ENCODE data around the gene GAPDH. TPM values are rescaled to one million over a fixed set of nuclear protein-coding genes. Genes with fewer than 3 reads are reported as not detected.
A peak's percentile ranks its signal among the peaks of the same experiment; 100 is the strongest.
"Not testable (repeated sequence)": the region's sequence is repeated elsewhere in the genome, so short reads cannot be mapped to it uniquely, and the experiment has no call there.

The GAPDH gene
- total RNA-seq, result 1,000 to 10,000 TPM; 6,175 to 6,471 TPM

- Mint-ChIP-seq H3K4me1 (ENCODE audit: low read depth) (peaks cover 59% of the 10 kb centered on the region), H3K36me3 (ENCODE audit: low read depth) (peaks cover 89% of the 10 kb centered on the region), H3K9me3 (ENCODE audit: insufficient read depth) (no peaks in the 10 kb centered on the region), H3K4me3 (peak within 1 kb of the TSS; percentile 99), H3K27me3 (ENCODE audit: low read depth) (no peaks in the 10 kb centered on the region), H3K27ac (peak within 1 kb of the TSS; percentile 100)
- ChIA-PET POLR2A (interaction anchor here (0.5 to 7.2 kb wide), 24 partner anchors 9 to 318 kb away, joined by 3 to 74 read pairs (median 4); partner anchors contain the start of genes MRPL51, NOP2, USP5 and VAMP1), CTCF (interaction anchor here (1.0 to 8.3 kb wide), 6 partner anchors 19 to 198 kb away, joined by 3 to 97 read pairs (median 8); partner anchors contain the start of gene VAMP1)
- peak; percentile 94 for DNase-seq
- ATAC-seq, result peak; percentile 62
Measured at GRCh38 chr12:6533923-6534694, at the start of gene GAPDH. TSS of gene GAPDH (plus strand) at chr12:6534517. CDS start at chr12:6534833, 316 bp downstream.

- ChIA-PET CTCF (interaction anchor here (0.8 to 1.9 kb wide), 4 partner anchors 16 to 65 kb away, joined by 3 to 5 read pairs (median 4); no protein-coding TSS in a partner anchor), POLR2A (interaction anchor here (1.3 to 3.1 kb wide), 2 partner anchors 19 to 23 kb away, joined by 4 to 22 read pairs; partner anchors contain the start of gene VAMP1)
- ATAC-seq (no peak), DNase-seq (no peak)
- Mint-ChIP-seq H3K4me3 (no peak overlapping the region), H3K4me1 (ENCODE audit: low read depth) (peaks cover 11% of the 10 kb centered on the region), H3K27ac (no peak overlapping the region), H3K27me3 (ENCODE audit: low read depth) (peaks cover 4% of the 10 kb centered on the region), H3K36me3 (ENCODE audit: low read depth) (peaks cover 17% of the 10 kb centered on the region), H3K9me3 (ENCODE audit: insufficient read depth) (no peaks in the 10 kb centered on the region)
Measured at GRCh38 chr12:6488240-6488639, 46.1 kb upstream of the GAPDH start.

- CTCF ChIA-PET, result interaction anchor here (1.9 kb wide), 1 partner anchor 66 kb away, joined by 5 read pairs; no protein-coding TSS in a partner anchor
- no peak overlapping the region for H3K27ac Mint-ChIP-seq
- no peaks in the 10 kb centered on the region for H3K9me3 Mint-ChIP-seq (ENCODE audit: insufficient read depth)
- no peaks in the 10 kb centered on the region for H3K27me3 Mint-ChIP-seq (ENCODE audit: low read depth)
- DNase-seq (no peak), ATAC-seq (no peak)
- peaks cover 11% of the 10 kb centered on the region for H3K4me1 Mint-ChIP-seq (ENCODE audit: low read depth)
- no peak overlapping the region for H3K4me3 Mint-ChIP-seq
- peaks cover 17% of the 10 kb centered on the region for H3K36me3 Mint-ChIP-seq (ENCODE audit: low read depth)
- POLR2A ChIA-PET, result interaction anchor here (3.1 kb wide), 1 partner anchor 20 kb away, joined by 22 read pairs; the partner anchor contains the start of gene VAMP1
Measured at GRCh38 chr12:6489449-6489848, 44.9 kb upstream of the GAPDH start.

GRCh38 chr12:6490673-6491072 is 43.6 kb upstream of the GAPDH start:
- not testable (repeated sequence) for ATAC-seq; H3K27me3 Mint-ChIP-seq (ENCODE audit: low read depth); DNase-seq; H3K9me3 Mint-ChIP-seq (ENCODE audit: insufficient read depth); H3K27ac Mint-ChIP-seq; H3K4me3 Mint-ChIP-seq
- ChIA-PET CTCF (interaction anchor here (1.2 to 3.5 kb wide), 3 partner anchors 19 to 67 kb away, joined by 3 to 21 read pairs (median 3); no protein-coding TSS in a partner anchor), POLR2A (interaction anchor here (0.9 to 3.2 kb wide), 2 partner anchors 20 to 156 kb away, joined by 3 to 48 read pairs; partner anchors contain the start of gene VAMP1)
- peaks cover 30% of the 10 kb centered on the region for H3K36me3 Mint-ChIP-seq (ENCODE audit: low read depth)
- H3K4me1 Mint-ChIP-seq (ENCODE audit: low read depth), result peaks cover 19% of the 10 kb centered on the region

GRCh38 chr12:6492838-6493496 is 41.4 kb upstream of the GAPDH start, which contains the start of gene MRPL51:
TSS of gene MRPL51 (minus strand) at chr12:6493262. CDS start at chr12:6493136, 126 bp downstream.
- H3K9me3 Mint-ChIP-seq (ENCODE audit: insufficient read depth), result no peaks in the 10 kb centered on the region
- ChIA-PET POLR2A (interaction anchor here (0.6 to 3.2 kb wide), 21 partner anchors 9 to 358 kb away, joined by 3 to 48 read pairs (median 5); partner anchors contain the start of genes CD27, CDCA3, COPS7A and GAPDH), CTCF (interaction anchor here (0.6 to 3.5 kb wide), 13 partner anchors 21 to 171 kb away, joined by 3 to 21 read pairs (median 4); partner anchors contain the start of genes TAPBPL and VAMP1)
- no peaks in the 10 kb centered on the region for H3K27me3 Mint-ChIP-seq (ENCODE audit: low read depth)
- peaks cover 47% of the 10 kb centered on the region for H3K36me3 Mint-ChIP-seq (ENCODE audit: low read depth)
- peak within 1 kb of the TSS; percentile 93 for H3K4me3 Mint-ChIP-seq
- peak; percentile 96 for DNase-seq
- ATAC-seq, result peak; percentile 74
- peak within 1 kb of the TSS; percentile 99 for H3K27ac Mint-ChIP-seq
- peaks cover 33% of the 10 kb centered on the region for H3K4me1 Mint-ChIP-seq (ENCODE audit: low read depth)

- H3K4me1 Mint-ChIP-seq (ENCODE audit: low read depth), result peaks cover 33% of the 10 kb centered on the region
- CTCF ChIA-PET, result interaction anchor here (0.6 to 3.5 kb wide), 17 partner anchors 21 to 171 kb away, joined by 3 to 21 read pairs (median 5); partner anchors contain the start of genes TAPBPL and VAMP1
- peak within 1 kb of the TSS; percentile 93 for H3K4me3 Mint-ChIP-seq
- H3K27ac Mint-ChIP-seq, result peak within 1 kb of the TSS; percentile 99
- POLR2A ChIA-PET, result interaction anchor here (0.6 to 3.2 kb wide), 25 partner anchors 10 to 358 kb away, joined by 3 to 48 read pairs (median 5); partner anchors contain the start of genes CD27, CDCA3, COPS7A and GAPDH
- ATAC-seq (peak; percentile 89), DNase-seq (peak; percentile 98)
- no peaks in the 10 kb centered on the region for H3K27me3 Mint-ChIP-seq (ENCODE audit: low read depth)
- no peaks in the 10 kb centered on the region for H3K9me3 Mint-ChIP-seq (ENCODE audit: insufficient read depth)
- peaks cover 50% of the 10 kb centered on the region for H3K36me3 Mint-ChIP-seq (ENCODE audit: low read depth)
Measured at GRCh38 chr12:6493497-6494257, 40.6 kb upstream of the GAPDH start, which contains the start of gene NCAPD2. TSS of gene NCAPD2 (plus strand) at chr12:6494102. CDS start at chr12:6495099, 997 bp downstream.

GRCh38 chr12:6494258-6494743 is 40.0 kb upstream of the GAPDH start:
- H3K4me3 Mint-ChIP-seq, result peak overlapping the region; percentile 93
- peak; percentile 3 for ATAC-seq
- no peaks in the 10 kb centered on the region for H3K9me3 Mint-ChIP-seq (ENCODE audit: insufficient read depth)
- CTCF ChIA-PET, result interaction anchor here (0.8 to 2.3 kb wide), 9 partner anchors 9 to 76 kb away, joined by 3 to 20 read pairs (median 5); partner anchors contain the start of gene GAPDH
- H3K36me3 Mint-ChIP-seq (ENCODE audit: low read depth), result peaks cover 56% of the 10 kb centered on the region
- H3K27me3 Mint-ChIP-seq (ENCODE audit: low read depth), result no peaks in the 10 kb centered on the region
- POLR2A ChIA-PET, result interaction anchor here (0.6 to 2.7 kb wide), 9 partner anchors 19 to 108 kb away, joined by 3 to 19 read pairs (median 5); partner anchors contain the start of genes GAPDH and VAMP1
- peaks cover 33% of the 10 kb centered on the region for H3K4me1 Mint-ChIP-seq (ENCODE audit: low read depth)
- peak; percentile 46 for DNase-seq
- H3K27ac Mint-ChIP-seq, result peak overlapping the region; percentile 97

GRCh38 chr12:6494968-6495367 is 39.3 kb upstream of the GAPDH start:
- DNase-seq (no peak), ATAC-seq (no peak)
- POLR2A ChIA-PET, result interaction anchor here (0.6 to 2.7 kb wide), 13 partner anchors 18 to 108 kb away, joined by 3 to 19 read pairs (median 4); partner anchors contain the start of genes GAPDH and VAMP1
- CTCF ChIA-PET, result interaction anchor here (0.8 to 2.3 kb wide), 9 partner anchors 8 to 75 kb away, joined by 3 to 20 read pairs (median 5); partner anchors contain the start of gene GAPDH
- Mint-ChIP-seq H3K36me3 (ENCODE audit: low read depth) (peaks cover 58% of the 10 kb centered on the region), H3K9me3 (ENCODE audit: insufficient read depth) (no peaks in the 10 kb centered on the region), H3K27me3 (ENCODE audit: low read depth) (no peaks in the 10 kb centered on the region), H3K4me1 (ENCODE audit: low read depth) (peaks cover 33% of the 10 kb centered on the region), H3K27ac (peak overlapping the region; percentile 97), H3K4me3 (peak overlapping the region; percentile 93)

GRCh38 chr12:6497291-6497690 is 37.0 kb upstream of the GAPDH start:
- Mint-ChIP-seq H3K4me3 (peak overlapping the region; percentile 12), H3K27ac (peak overlapping the region; percentile 24)

GRCh38 chr12:6500466-6500865 is 33.9 kb upstream of the GAPDH start:
- no peak for DNase-seq
- Mint-ChIP-seq H3K4me3 (no peak overlapping the region), H3K27me3 (ENCODE audit: low read depth) (no peaks in the 10 kb centered on the region), H3K36me3 (ENCODE audit: low read depth) (peaks cover 43% of the 10 kb centered on the region), H3K9me3 (ENCODE audit: insufficient read depth) (no peaks in the 10 kb centered on the region), H3K27ac (no peak overlapping the region), H3K4me1 (ENCODE audit: low read depth) (peaks cover 18% of the 10 kb centered on the region)
- POLR2A ChIA-PET, result interaction anchor here (0.5 to 1.1 kb wide), 3 partner anchors 30 to 1592 kb away, joined by 3 read pairs; partner anchors contain the start of gene VAMP1
- ATAC-seq, result no peak
- CTCF ChIA-PET, result interaction anchor here (1.3 to 1.9 kb wide), 3 partner anchors 9 to 77 kb away, joined by 3 to 6 read pairs (median 4); no protein-coding TSS in a partner anchor

More at GRCh38 chr12:6497291-6497690, 37.0 kb upstream of the GAPDH start:
- not testable (repeated sequence) for DNase-seq; H3K27me3 Mint-ChIP-seq (ENCODE audit: low read depth); ATAC-seq; H3K9me3 Mint-ChIP-seq (ENCODE audit: insufficient read depth)
- POLR2A ChIA-PET, result interaction anchor here (1.3 kb wide), 1 partner anchor 27 kb away, joined by 4 read pairs; the partner anchor contains the start of gene VAMP1
- peaks cover 43% of the 10 kb centered on the region for H3K36me3 Mint-ChIP-seq (ENCODE audit: low read depth)
- peaks cover 26% of the 10 kb centered on the region for H3K4me1 Mint-ChIP-seq (ENCODE audit: low read depth)
- CTCF ChIA-PET, result interaction anchor here (1.4 kb wide), 1 partner anchor 40 kb away, joined by 5 read pairs; no protein-coding TSS in a partner anchor
